ENCODE results near the gene SNCAIP. TPM values are rescaled to one million over a fixed set of nuclear protein-coding genes. Genes with fewer than 3 reads are reported as not detected.

The SNCAIP gene
- total RNA-seq (2021; ENCODE audit: unreplicated experiment) = not detected
- polyA plus RNA-seq (2012; ENCODE audit: insufficient read length) = not detected
- percentile 7 among the genes with signal in this experiment for Bru-seq, nascent RNA
- percentile 5 among the genes with signal in this experiment for BruChase-seq, experiment 1, labeled RNA remaining after a 2-hour chase
- BruChase-seq, experiment 2, labeled RNA remaining after a 6-hour chase = percentile 3 among the genes with signal in this experiment
- long read RNA-seq = 0 reads

DNA sequence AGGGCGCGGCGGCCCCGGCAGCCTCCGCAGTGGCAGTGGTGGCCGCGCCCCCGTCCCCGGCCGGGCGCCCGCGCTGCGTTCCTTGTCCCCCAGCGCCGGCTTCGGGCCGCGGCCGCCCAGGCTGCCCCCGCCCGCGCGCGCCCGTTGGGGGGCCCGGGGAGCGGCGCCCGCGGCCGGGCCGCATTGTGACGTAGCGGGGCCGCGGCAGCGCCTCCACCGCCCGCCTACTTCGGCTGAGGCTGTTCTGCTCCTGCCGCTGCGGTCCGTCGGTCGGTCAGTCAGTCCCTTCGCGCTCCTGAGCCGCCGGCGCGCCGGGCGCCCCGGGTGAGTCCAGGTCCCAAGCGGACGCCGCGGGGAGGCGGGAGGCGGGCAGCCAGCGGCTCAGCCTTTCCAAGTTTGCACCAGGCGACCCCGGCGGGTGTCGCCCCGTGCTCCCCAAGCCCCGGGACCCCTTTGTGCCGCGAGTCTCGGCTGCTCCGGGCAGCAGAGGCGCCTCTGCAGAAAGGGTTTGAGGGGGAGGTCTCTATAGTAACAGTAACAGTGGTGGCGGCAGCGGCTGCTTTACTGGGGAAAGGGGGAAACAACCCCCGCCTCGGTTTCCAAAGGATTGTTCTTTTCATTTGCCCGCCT is at the start of gene SNCAIP:
TSS of gene SNCAIP (plus strand) at position 277 of the 630 bp plus-strand sequence. CDS start 78,898 bp downstream, outside the sequence.
- ATAC-seq (peak; percentile 91), DNase-seq (ENCODE audit: low read depth, low spot score) (no peak)
- ChIA-PET CTCF (no interaction called here), POLR2A (no interaction called here)
- intact Hi-C loops (cut with micrococcal nuclease; ENCODE audit: unreplicated experiment) (no loop called here), in situ Hi-C loops (cut with HindIII; ENCODE audit: low pct_unique_long_range_greater_than_20kb, low sequenced_read_pairs) (no loop called here)
- no peak for TF ChIP-seq TCF7L2 (IDR thresholded peaks at IDR 0.05; ENCODE audit: low read depth, low read length)
- TF ChIP-seq POLR2AphosphoS5 (IDR thresholded peaks at IDR 0.05; ENCODE audit: low read depth, low read length) = no peak
- TF ChIP-seq REST (IDR thresholded peaks at IDR 0.05; ENCODE audit: insufficient read depth in 1 of 2, low read depth in 2 of 2, low read length in 1 of 2) = no peak
- TF ChIP-seq SIN3A (IDR thresholded peaks at IDR 0.05; ENCODE audit: borderline replicate concordance, insufficient read depth, low read depth, low read length) = no peak
- TF ChIP-seq, protein P1, sequence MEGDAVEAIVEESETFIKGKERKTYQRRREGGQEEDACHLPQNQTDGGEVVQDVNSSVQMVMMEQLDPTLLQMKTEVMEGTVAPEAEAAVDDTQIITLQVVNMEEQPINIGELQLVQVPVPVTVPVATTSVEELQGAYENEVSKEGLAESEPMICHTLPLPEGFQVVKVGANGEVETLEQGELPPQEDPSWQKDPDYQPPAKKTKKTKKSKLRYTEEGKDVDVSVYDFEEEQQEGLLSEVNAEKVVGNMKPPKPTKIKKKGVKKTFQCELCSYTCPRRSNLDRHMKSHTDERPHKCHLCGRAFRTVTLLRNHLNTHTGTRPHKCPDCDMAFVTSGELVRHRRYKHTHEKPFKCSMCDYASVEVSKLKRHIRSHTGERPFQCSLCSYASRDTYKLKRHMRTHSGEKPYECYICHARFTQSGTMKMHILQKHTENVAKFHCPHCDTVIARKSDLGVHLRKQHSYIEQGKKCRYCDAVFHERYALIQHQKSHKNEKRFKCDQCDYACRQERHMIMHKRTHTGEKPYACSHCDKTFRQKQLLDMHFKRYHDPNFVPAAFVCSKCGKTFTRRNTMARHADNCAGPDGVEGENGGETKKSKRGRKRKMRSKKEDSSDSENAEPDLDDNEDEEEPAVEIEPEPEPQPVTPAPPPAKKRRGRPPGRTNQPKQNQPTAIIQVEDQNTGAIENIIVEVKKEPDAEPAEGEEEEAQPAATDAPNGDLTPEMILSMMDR (IDR thresholded peaks at IDR 0.05) = no peak
- Histone ChIP-seq H3K27me3 (ENCODE audit: control insufficient read depth, insufficient read depth, low read length) (peaks cover 45% of the 10 kb centered on the region), H3K9me3 (ENCODE audit: control insufficient read depth, insufficient read depth, low read depth, low read length) (no peaks in the 10 kb centered on the region), H3K27ac (ENCODE audit: low read length) (no peak within 1 kb of the TSS), H3K36me3 (ENCODE audit: control insufficient read depth, insufficient read depth, low read length) (no peaks in the 10 kb centered on the region), H3K4me3 (ENCODE audit: low read depth in 2 of 2, low read length in 2 of 2) (peak within 1 kb of the TSS; percentile 36 to 51), H3K4me1 (ENCODE audit: control insufficient read depth, insufficient read depth, low read length) (peaks cover 7% of the 10 kb centered on the region; the same call in 1 of the 2 replicates)
- no TSS peak for BruUV-seq (replicated peaks)

DNA sequence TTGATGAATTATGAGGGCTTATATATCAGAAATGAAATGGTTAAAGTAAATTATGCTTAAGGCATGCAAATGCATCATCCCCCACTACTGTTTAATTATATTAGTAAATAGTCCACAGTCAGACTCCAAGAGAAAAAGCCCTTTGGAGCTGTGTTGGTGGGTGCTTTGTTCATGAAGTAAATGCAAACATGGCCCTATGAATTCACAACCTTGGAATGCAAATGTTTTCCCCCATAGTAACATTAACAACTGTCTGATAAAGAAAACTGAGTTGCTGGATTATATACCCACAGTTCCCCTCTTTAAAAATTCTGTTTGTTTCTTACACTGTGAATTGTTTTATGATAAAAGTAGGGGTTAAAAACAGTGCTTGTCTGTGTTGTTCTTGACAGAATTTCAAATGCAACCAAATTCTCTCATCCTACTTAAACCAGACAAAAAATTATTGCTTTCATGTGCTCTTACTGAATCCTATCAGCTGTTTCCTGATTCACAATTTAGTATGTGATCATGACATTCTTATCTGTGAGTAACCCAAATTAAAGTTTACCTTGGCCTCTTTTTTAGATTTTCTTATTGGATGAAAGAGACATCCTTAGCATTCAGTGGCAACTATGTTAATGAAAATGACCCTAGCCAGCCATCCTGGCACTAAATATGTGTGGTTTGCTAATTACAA is 48.5 kb upstream of the SNCAIP start:
- POLR2A ChIA-PET = no interaction called here
- CTCF ChIA-PET = no interaction called here

More for the DNA sequence above, 48.5 kb upstream of the SNCAIP start:
- Histone ChIP-seq H3K9me3 (ENCODE audit: control insufficient read depth, insufficient read depth, low read depth, low read length) (no peaks in the 10 kb centered on the region), H3K4me3 (ENCODE audit: low read depth in 2 of 2, low read length in 2 of 2) (no peak overlapping the region), H3K4me1 (ENCODE audit: control insufficient read depth, insufficient read depth, low read length) (no peaks in the 10 kb centered on the region), H3K27me3 (ENCODE audit: control insufficient read depth, insufficient read depth, low read length) (no peaks in the 10 kb centered on the region), H3K36me3 (ENCODE audit: control insufficient read depth, insufficient read depth, low read length) (no peaks in the 10 kb centered on the region), H3K27ac (ENCODE audit: low read length) (no peak overlapping the region)
- ATAC-seq (no peak), DNase-seq (ENCODE audit: low read depth, low spot score) (no peak)
- in situ Hi-C loops (cut with HindIII; ENCODE audit: low pct_unique_long_range_greater_than_20kb, low sequenced_read_pairs) (no loop called here), intact Hi-C loops (cut with micrococcal nuclease; ENCODE audit: unreplicated experiment) (no loop called here)
- no TSS peak for BruUV-seq (replicated peaks)
- TF ChIP-seq, protein P1 (IDR thresholded peaks at IDR 0.05) = no peak
- TF ChIP-seq SIN3A (IDR thresholded peaks at IDR 0.05; ENCODE audit: borderline replicate concordance, insufficient read depth, low read depth, low read length) = no peak
- no peak for TF ChIP-seq REST (IDR thresholded peaks at IDR 0.05; ENCODE audit: insufficient read depth in 1 of 2, low read depth in 2 of 2, low read length in 1 of 2)
- no peak for TF ChIP-seq POLR2AphosphoS5 (IDR thresholded peaks at IDR 0.05; ENCODE audit: low read depth, low read length)
- TF ChIP-seq TCF7L2 (IDR thresholded peaks at IDR 0.05; ENCODE audit: low read depth, low read length) = no peak
